ENCODE measurements around the gene SREBF1. TPM values are rescaled to one million over a fixed set of nuclear protein-coding genes. Genes with fewer than 3 reads are reported as not detected.
"Not testable (repeated sequence)": the region's sequence is repeated elsewhere in the genome, so short reads cannot be mapped to it uniquely, and the experiment has no call there.

The SREBF1 gene
- total RNA-seq, 3 donors from 2014 or later (not counting 1 experiment from before 2014, with no cell fraction given), result 80.7 to 208 (median 119) TPM

DNA sequence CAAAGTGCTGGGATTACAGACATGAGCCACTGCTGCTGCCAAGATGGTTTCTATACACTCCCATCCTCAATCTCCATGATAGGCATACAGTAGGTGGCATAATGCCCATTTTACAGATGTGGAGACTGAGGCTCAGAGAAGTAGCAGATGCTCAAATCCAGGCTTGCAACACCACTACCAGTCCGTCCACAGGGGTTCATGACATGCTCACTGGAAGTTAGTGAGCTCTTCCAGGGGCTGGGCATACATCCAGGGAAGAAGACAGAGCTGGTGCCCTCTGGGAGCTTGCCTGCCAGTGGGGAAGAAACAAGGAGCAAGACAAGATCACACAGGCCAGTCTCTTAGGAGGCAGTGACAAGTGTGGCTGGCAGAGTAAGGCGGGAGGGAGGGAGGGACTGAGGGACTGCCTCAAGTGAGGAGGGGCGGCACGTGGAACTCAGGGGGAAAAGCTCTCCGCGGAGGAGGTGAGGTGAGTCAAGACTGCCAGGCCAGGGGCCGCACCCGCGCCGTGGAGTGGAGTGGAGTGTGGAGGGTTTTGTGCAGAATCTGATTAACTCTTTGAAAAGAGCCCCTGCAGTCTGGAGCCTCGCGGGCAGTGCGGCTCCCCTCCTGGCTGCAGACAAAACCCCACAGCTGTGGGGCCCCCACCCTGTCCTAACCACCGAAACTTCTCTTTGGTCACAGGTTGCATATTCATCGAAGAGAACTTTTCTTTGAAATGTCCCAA lies 27.9 kb downstream of the SREBF1 start:
- no peak overlapping the region for H3K27ac ChIP-seq (ENCODE audit: low read length)
- intact Hi-C loops (cut with micrococcal nuclease), result no loop called here
- peak overlapping the region in 1 of 2 donors; percentile 54 for H3K27ac Mint-ChIP-seq
- peak overlapping the region; percentile 25 for H3K4me3 Mint-ChIP-seq
- DNase-seq, result no peak
- WGBS (ENCODE audit: insufficient coverage), result 35% methylated on average over 14 of the region's 15 CpGs
- peaks cover 7 to 35% of the 10 kb centered on the region in 2 donors for H3K4me1 Mint-ChIP-seq
- no peak for ATAC-seq
- peaks cover 24% of the 10 kb centered on the region for H3K36me3 ChIP-seq (ENCODE audit: control insufficient read depth, insufficient read depth, low read length)
- no peaks in the 10 kb centered on the region for H3K9me3 Mint-ChIP-seq
- TF ChIP-seq CTCF (IDR thresholded peaks at IDR 0.05), result no peak
- no peaks in the 10 kb centered on the region for H3K27me3 ChIP-seq (ENCODE audit: control insufficient read depth, insufficient read depth, low read length)
- peaks cover 19% of the 10 kb centered on the region for H3K4me1 ChIP-seq (ENCODE audit: control insufficient read depth, insufficient read depth, low read length)
- H3K36me3 Mint-ChIP-seq, result no peaks in the 10 kb centered on the region
- no peaks in the 10 kb centered on the region for H3K27me3 Mint-ChIP-seq (ENCODE audit: low read depth in 2 of 2)
- H3K9me3 ChIP-seq (ENCODE audit: control insufficient read depth, insufficient read depth, low read length), result no peaks in the 10 kb centered on the region
- no peak overlapping the region for H3K4me3 ChIP-seq (ENCODE audit: low read length)

DNA sequence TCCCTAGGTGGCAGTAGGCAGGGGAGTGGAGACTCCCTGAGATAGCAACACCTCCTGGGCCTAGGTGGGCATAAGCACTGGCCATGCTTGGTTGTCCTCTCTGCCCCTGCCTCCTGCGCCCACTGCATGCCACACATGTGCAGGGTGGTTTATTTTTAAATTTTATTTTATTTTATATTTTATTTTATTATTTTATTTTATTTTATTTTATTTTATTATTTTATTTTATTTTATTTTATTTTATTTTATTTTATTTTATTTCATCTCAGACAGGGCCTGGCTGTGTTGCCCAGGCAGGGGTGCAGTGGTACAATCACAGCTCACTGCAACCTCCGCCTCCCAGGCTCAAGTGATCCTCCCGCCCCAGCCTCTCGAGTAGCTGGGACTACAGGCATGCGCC lies 28.6 kb downstream of the SREBF1 start:
- Histone ChIP-seq H3K4me1 (ENCODE audit: control insufficient read depth, insufficient read depth, low read length) (peaks cover 19% of the 10 kb centered on the region), H3K36me3 (ENCODE audit: control insufficient read depth, insufficient read depth, low read length) (peaks cover 24% of the 10 kb centered on the region)
- H3K27ac Mint-ChIP-seq; H3K27me3 Mint-ChIP-seq (ENCODE audit: low read depth in 2 of 2); H3K36me3 Mint-ChIP-seq; ATAC-seq; H3K9me3 ChIP-seq (ENCODE audit: control insufficient read depth, insufficient read depth, low read length); H3K4me3 ChIP-seq (ENCODE audit: low read length); H3K27me3 ChIP-seq (ENCODE audit: control insufficient read depth, insufficient read depth, low read length); H3K27ac ChIP-seq (ENCODE audit: low read length); DNase-seq; H3K4me3 Mint-ChIP-seq; H3K9me3 Mint-ChIP-seq; intact Hi-C loops (cut with micrococcal nuclease): not testable (repeated sequence)
- H3K4me1 Mint-ChIP-seq, result peaks cover 7 to 35% of the 10 kb centered on the region in 2 donors
- 100% methylated on average over 3 of the region's 5 CpGs for WGBS (ENCODE audit: insufficient coverage)

DNA sequence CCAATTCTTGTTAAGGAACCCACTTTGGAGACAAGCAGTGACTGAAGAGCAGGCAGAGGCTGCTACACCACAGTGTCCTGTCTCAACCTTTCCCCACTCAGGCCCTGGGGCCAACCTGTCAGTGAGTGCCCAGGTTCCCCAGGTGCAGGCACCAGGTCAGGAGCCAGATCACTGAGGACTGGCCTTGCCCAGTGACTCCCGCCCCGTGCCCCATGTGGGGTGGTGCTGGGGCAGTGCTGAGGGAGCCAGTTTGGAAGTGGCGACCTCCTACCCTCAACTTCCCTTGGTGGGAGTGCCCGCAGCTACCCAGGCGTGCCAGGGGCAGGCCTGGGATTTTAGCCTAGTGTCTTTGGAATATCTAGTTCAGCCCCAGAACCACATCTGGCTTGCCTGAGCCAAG lies 29.3 kb downstream of the SREBF1 start:
- no peak overlapping the region for H3K27ac Mint-ChIP-seq
- H3K27ac ChIP-seq (ENCODE audit: low read length), result no peak overlapping the region
- DNase-seq, result no peak
- H3K36me3 ChIP-seq (ENCODE audit: control insufficient read depth, insufficient read depth, low read length), result peaks cover 23% of the 10 kb centered on the region
- H3K9me3 ChIP-seq (ENCODE audit: control insufficient read depth, insufficient read depth, low read length), result no peaks in the 10 kb centered on the region
- peaks cover 18% of the 10 kb centered on the region for H3K4me1 ChIP-seq (ENCODE audit: control insufficient read depth, insufficient read depth, low read length)
- H3K9me3 Mint-ChIP-seq, result no peaks in the 10 kb centered on the region
- WGBS (ENCODE audit: insufficient coverage), result 98% methylated on average over 5 of the region's 5 CpGs
- H3K27me3 ChIP-seq (ENCODE audit: control insufficient read depth, insufficient read depth, low read length), result no peaks in the 10 kb centered on the region
- intact Hi-C loops (cut with micrococcal nuclease), result no loop called here
- no peak for TF ChIP-seq CTCF (IDR thresholded peaks at IDR 0.05)
- H3K4me3 Mint-ChIP-seq, result no peak overlapping the region
- ATAC-seq, result no peak
- peaks cover 7 to 35% of the 10 kb centered on the region in 2 donors for H3K4me1 Mint-ChIP-seq
- no peaks in the 10 kb centered on the region for H3K36me3 Mint-ChIP-seq
- no peak overlapping the region for H3K4me3 ChIP-seq (ENCODE audit: low read length)
- no peaks in the 10 kb centered on the region for H3K27me3 Mint-ChIP-seq (ENCODE audit: low read depth in 2 of 2)

GRCh38 chr17:17806611-17807274 lies 30.0 kb downstream of the SREBF1 start:
- Histone ChIP-seq H3K27ac (ENCODE audit: low read length) (no peak overlapping the region), H3K4me3 (ENCODE audit: low read length) (no peak overlapping the region), H3K27me3 (ENCODE audit: control insufficient read depth, insufficient read depth, low read length) (no peaks in the 10 kb centered on the region), H3K36me3 (ENCODE audit: control insufficient read depth, insufficient read depth, low read length) (peaks cover 22% of the 10 kb centered on the region), H3K9me3 (ENCODE audit: control insufficient read depth, insufficient read depth, low read length) (no peaks in the 10 kb centered on the region), H3K4me1 (ENCODE audit: control insufficient read depth, insufficient read depth, low read length) (peaks cover 11% of the 10 kb centered on the region)
- intact Hi-C loops (cut with micrococcal nuclease), result no loop called here
- 97% methylated on average over 9 of the region's 17 CpGs for WGBS (ENCODE audit: insufficient coverage)
- Mint-ChIP-seq H3K4me3 (no peak overlapping the region), H3K4me1 (peaks cover 7 to 30% of the 10 kb centered on the region in 2 donors), H3K9me3 (no peaks in the 10 kb centered on the region), H3K27me3 (ENCODE audit: low read depth in 2 of 2) (no peaks in the 10 kb centered on the region), H3K36me3 (no peaks in the 10 kb centered on the region), H3K27ac (peak overlapping the region in 1 of 2 donors; percentile 65)
- no peak for DNase-seq
- ATAC-seq, result no peak
- TF ChIP-seq CTCF (IDR thresholded peaks at IDR 0.05), result no peak

Measured in natural killer cell (primary cell).